HG03139 (cell line): ENCODE measurements around the gene CERK.

ENCODE experiments used
- ATAC-seq: cut with Tn5 transposase; IDR thresholded peaks from one replicate; pipeline ENCODE4 v1.9.1; 2021; ENCODE audit not compliant: unreplicated experiment

CERK gene

GRCh38 chr22:46764779-46765485 is 26.9 kb upstream of the CERK start:
- no peak for ATAC-seq

GRCh38 chr22:46764140-46764680 is 26.2 kb upstream of the CERK start:
- no peak for ATAC-seq

GRCh38 chr22:46763051-46763705 is 25.1 kb upstream of the CERK start:
- ATAC-seq, result peak; percentile 46

- peak; percentile 69 for ATAC-seq
Observed at GRCh38 chr22:46762238-46763050, 24.4 kb upstream of the CERK start, which contains the start of gene TBC1D22A. Gene TBC1D22A (plus strand): TSS chr22:46762650. CDS start chr22:46762787, 137 bp downstream.

GRCh38 chr22:46761539-46762237 is 23.6 kb upstream of the CERK start:
- no peak for ATAC-seq

- no peak for ATAC-seq
Observed at GRCh38 chr22:46761017-46761416, 23.0 kb upstream of the CERK start.

GRCh38 chr22:46758867-46759290 is 20.8 kb upstream of the CERK start:
- ATAC-seq, result no peak

GRCh38 chr22:46758121-46758520 is 20.1 kb upstream of the CERK start:
- ATAC-seq, result no peak

- ATAC-seq, result no peak
Observed at GRCh38 chr22:46757104-46757503, 19.1 kb upstream of the CERK start.

GRCh38 chr22:46756097-46756496 is 18.0 kb upstream of the CERK start:
- ATAC-seq, result no peak

GRCh38 chr22:46755525-46755924 is 17.5 kb upstream of the CERK start:
- ATAC-seq, result no peak

GRCh38 chr22:46754826-46755225 is 16.8 kb upstream of the CERK start:
- no peak for ATAC-seq

GRCh38 chr22:46754110-46754799 is 16.2 kb upstream of the CERK start:
- ATAC-seq, result no peak

- no peak for ATAC-seq
Observed at GRCh38 chr22:46753761-46754109, 15.7 kb upstream of the CERK start.

- no peak for ATAC-seq
Observed at GRCh38 chr22:46753360-46753759, 15.3 kb upstream of the CERK start.

- no peak for ATAC-seq
Observed at GRCh38 chr22:46752988-46753310, 14.9 kb upstream of the CERK start.

GRCh38 chr22:46752286-46752987 is 14.4 kb upstream of the CERK start:
- no peak for ATAC-seq

GRCh38 chr22:46750863-46751443 is 12.9 kb upstream of the CERK start:
- no peak for ATAC-seq

GRCh38 chr22:46750530-46750800 is 12.4 kb upstream of the CERK start:
- no peak for ATAC-seq
